ENCODE data around the gene STAT3. TPM values are rescaled to one million over a fixed set of nuclear protein-coding genes. Genes with fewer than 3 reads are reported as not detected.

STAT3 gene
- total and polyA plus RNA-seq, 2 of the 13 experiments (the other 11 are each of a cell fraction or from before 2014, with no cell fraction given), result 61.8 to 62.4 TPM

- no TSS peak for BruUV-seq (replicated peaks)
Observed at GRCh38 chr17:42337442-42337841, 50.8 kb downstream of the STAT3 start.

GRCh38 chr17:42334677-42335076 lies 53.6 kb downstream of the STAT3 start:
- Histone ChIP-seq H3K9me3 (ENCODE audit: low read length) (no peaks in the 10 kb centered on the region), H2AFZ (ENCODE audit: low read length) (no peak overlapping the region), H3K4me2 (ENCODE audit: low read depth, low read length) (no peak overlapping the region), H4K20me1 (ENCODE audit: insufficient read depth, low read length) (no peaks in the 10 kb centered on the region), H3K4me3 (replicated peaks in 1 of 3; ENCODE audit: insufficient read depth in 1 of 3, low read depth in 2 of 3, low read length in 3 of 3) (no peak overlapping the region), H3K27ac (ENCODE audit: extremely low read length, insufficient read depth, low read length) (no peak overlapping the region), H3K79me2 (ENCODE audit: insufficient read depth, low read length) (no peaks in the 10 kb centered on the region), H3K27me3 (ENCODE audit: control insufficient read depth in 1 of 2, insufficient read depth in 2 of 2, low read length in 2 of 2) (no peaks in the 10 kb centered on the region), H3K4me1 (ENCODE audit: insufficient read depth, low read length) (no peaks in the 10 kb centered on the region), H3K36me3 (replicated peaks in 1 of 2; ENCODE audit: control insufficient read depth in 1 of 2, insufficient read depth in 2 of 2, low read length in 2 of 2) (peaks cover 44 to 78% of the 10 kb centered on the region in 2 experiments), H3K9ac (ENCODE audit: insufficient read depth, low read depth, low read length) (no peak overlapping the region)
- WGBS (ENCODE audit: low lambda C conversion rate), result 98% methylated on average over 3 of the region's 3 CpGs
- DNase-seq (ENCODE audit: low spot score), result no peak
- no peak for ATAC-seq
- ChIA-PET POLR2A (no interaction called here), CTCF (ENCODE audit: low intra/inter-chr PET ratio, low total read pairs) (no interaction called here)
- in situ Hi-C loops (cut with HindIII; ENCODE audit: extremely low pct_ligation_motif_present, low pct_unique_long_range_greater_than_20kb), result no loop called here
- BruUV-seq (replicated peaks), result no TSS peak
- FAIRE-seq, result peak; percentile 4
- TF ChIP-seq MAFG (CRISPR knock-in tag; IDR thresholded peaks at IDR 0.05) (no peak), ZNF552 (CRISPR knock-in tag; IDR thresholded peaks at IDR 0.05; ENCODE audit: borderline replicate concordance) (no peak), IKZF4 (CRISPR knock-in tag; IDR thresholded peaks at IDR 0.05; ENCODE audit: borderline replicate concordance, low read depth, not compliant biosample characterization) (no peak), CBX2 (IDR thresholded peaks at IDR 0.05; ENCODE audit: low read depth, low read length) (no peak), CBX2 (CRISPR knock-in tag; IDR thresholded peaks at IDR 0.05; ENCODE audit: low read depth) (no peak), TBP (CRISPR knock-in tag; IDR thresholded peaks at IDR 0.05) (no peak)
- intact Hi-C loops (cut with micrococcal nuclease; ENCODE audit: unreplicated experiment), result no loop called here

More at GRCh38 chr17:42337442-42337841, 50.8 kb downstream of the STAT3 start:
- Histone ChIP-seq H3K4me2 (ENCODE audit: low read depth, low read length) (no peak overlapping the region), H3K27me3 (ENCODE audit: control insufficient read depth in 1 of 2, insufficient read depth in 2 of 2, low read length in 2 of 2) (no peaks in the 10 kb centered on the region), H2AFZ (ENCODE audit: low read length) (no peak overlapping the region), H3K27ac (ENCODE audit: extremely low read length, insufficient read depth, low read length) (no peak overlapping the region), H3K36me3 (replicated peaks in 1 of 2; ENCODE audit: control insufficient read depth in 1 of 2, insufficient read depth in 2 of 2, low read length in 2 of 2) (peaks cover 45 to 82% of the 10 kb centered on the region in 2 experiments), H3K4me1 (ENCODE audit: insufficient read depth, low read length) (no peaks in the 10 kb centered on the region), H3K9me3 (ENCODE audit: low read length) (no peaks in the 10 kb centered on the region), H3K79me2 (ENCODE audit: insufficient read depth, low read length) (no peaks in the 10 kb centered on the region), H3K9ac (ENCODE audit: insufficient read depth, low read depth, low read length) (no peak overlapping the region), H4K20me1 (ENCODE audit: insufficient read depth, low read length) (no peaks in the 10 kb centered on the region), H3K4me3 (replicated peaks in 1 of 3; ENCODE audit: insufficient read depth in 1 of 3, low read depth in 2 of 3, low read length in 3 of 3) (no peak overlapping the region)
- no peak for DNase-seq (ENCODE audit: low spot score)
- no peak for ATAC-seq
- in situ Hi-C loops (cut with HindIII; ENCODE audit: extremely low pct_ligation_motif_present, low pct_unique_long_range_greater_than_20kb) (no loop called here), intact Hi-C loops (cut with micrococcal nuclease; ENCODE audit: unreplicated experiment) (no loop called here)
- no peak for FAIRE-seq
- ChIA-PET POLR2A (no interaction called here), CTCF (ENCODE audit: low intra/inter-chr PET ratio, low total read pairs) (no interaction called here)
- TF ChIP-seq FOXK1 (CRISPR knock-in tag; IDR thresholded peaks at IDR 0.05; ENCODE audit: borderline replicate concordance, low read depth) (no peak), NR0B2 (CRISPR knock-in tag; IDR thresholded peaks at IDR 0.05) (no peak), KDM4B (CRISPR knock-in tag; IDR thresholded peaks at IDR 0.05) (no peak), DR1 (CRISPR knock-in tag; IDR thresholded peaks at IDR 0.05) (no peak), ZNF253 (CRISPR knock-in tag; IDR thresholded peaks at IDR 0.05; ENCODE audit: borderline replicate concordance) (no peak), HES4 (CRISPR knock-in tag; IDR thresholded peaks at IDR 0.05; ENCODE audit: borderline replicate concordance) (no peak)
- 97% methylated on average over 15 of the region's 15 CpGs for WGBS (ENCODE audit: low lambda C conversion rate)
